Measurements from ENCODE around the gene SYNE4. TPM values are rescaled to one million over a fixed set of nuclear protein-coding genes. Genes with fewer than 3 reads are reported as not detected.

Gene SYNE4
- total and polyA plus RNA-seq, 2 donors (not counting 3 experiments of a cell fraction or from before 2014, with no cell fraction given): 0.46 to 0.62 TPM

- no peak overlapping the region for H3K27ac ChIP-seq (ENCODE audit: insufficient read depth, low read depth, low read length)
- H3K27me3 ChIP-seq (ENCODE audit: control insufficient read depth in 2 of 2, insufficient read depth in 2 of 2, low read length in 2 of 2): no peaks in the 10 kb centered on the region
- H3K9me3 ChIP-seq (replicated peaks; ENCODE audit: control insufficient read depth, insufficient read depth, low read length): no peaks in the 10 kb centered on the region
- TF ChIP-seq MAX (IDR thresholded peaks at IDR 0.05; ENCODE audit: insufficient read depth, insufficient read length) (no peak), GATA2 (IDR thresholded peaks at IDR 0.05; ENCODE audit: insufficient read depth, insufficient read length, low read depth, low read length) (no peak), MYC (IDR thresholded peaks at IDR 0.05; ENCODE audit: low read depth, low read length) (no peak), CTCF (IDR thresholded peaks at IDR 0.05; ENCODE audit: extremely low read depth in 1 of 2, insufficient read depth in 1 of 2, low read depth in 1 of 2, low read length in 2 of 2) (no peak), POLR2AphosphoS5 (IDR thresholded peaks at IDR 0.05; ENCODE audit: insufficient read depth, low read depth, low read length) (no peak), JUN (IDR thresholded peaks at IDR 0.05; ENCODE audit: borderline replicate concordance, insufficient read depth, insufficient read length, low read depth) (no peak), POLR2A (IDR thresholded peaks at IDR 0.05; ENCODE audit: low read depth, low read length) (no peak), FOS (IDR thresholded peaks at IDR 0.05; ENCODE audit: borderline replicate concordance, insufficient read depth, low read length) (no peak)
- DNase-seq (ENCODE audit: low read depth, low spot score) (no peak), FAIRE-seq (no peak)
- ChIA-PET POLR2A (no interaction called here), CTCF (no interaction called here)
- dilution Hi-C loops (cut with MboI; ENCODE audit: extremely low pct_ligation_motif_present, low sequenced_read_pairs) (no loop called here), intact Hi-C loops (cut with micrococcal nuclease) (no loop called here)
- H4K20me1 ChIP-seq (replicated peaks; ENCODE audit: control insufficient read depth, extremely low read depth, insufficient read depth, low read length): no peaks in the 10 kb centered on the region
- H3K79me2 ChIP-seq (ENCODE audit: control insufficient read depth, insufficient read depth, low read length): no peaks in the 10 kb centered on the region
- no peak overlapping the region for H3K4me3 ChIP-seq (replicated peaks in 1 of 3; ENCODE audit: insufficient read depth in 1 of 3, low read depth in 1 of 3, low read length in 3 of 3)
- no peaks in the 10 kb centered on the region for H3K36me3 ChIP-seq (ENCODE audit: control insufficient read depth in 2 of 2, extremely low read depth in 1 of 2, insufficient read depth in 2 of 2, low read length in 2 of 2)
- BruUV-seq (replicated peaks): no TSS peak
- H3K4me1 ChIP-seq (ENCODE audit: control insufficient read depth, extremely low read depth, insufficient read depth, low read length): no peaks in the 10 kb centered on the region
- H3K4me2 ChIP-seq (ENCODE audit: insufficient read depth, low read length): no peak overlapping the region
- no peak overlapping the region for H2AFZ ChIP-seq (ENCODE audit: low read depth, low read length)
- H3K9me1 ChIP-seq (replicated peaks; ENCODE audit: control insufficient read depth, extremely low read depth, insufficient read depth, low read length): no peaks in the 10 kb centered on the region
- no peak overlapping the region for H3K9ac ChIP-seq (replicated peaks; ENCODE audit: extremely low read depth, insufficient read depth, low read length)
Measured at GRCh38 chr19:35978832-35979365, 29.7 kb downstream of the SYNE4 start.

Measured in endothelial cell of umbilical vein (primary cell).